ENCODE results near the gene MYO1D. TPM values are rescaled to one million over a fixed set of nuclear protein-coding genes. Genes with fewer than 3 reads are reported as not detected.

The MYO1D gene
- total RNA-seq, 1 donor from 2014 or later, result 12.9 TPM

DNA sequence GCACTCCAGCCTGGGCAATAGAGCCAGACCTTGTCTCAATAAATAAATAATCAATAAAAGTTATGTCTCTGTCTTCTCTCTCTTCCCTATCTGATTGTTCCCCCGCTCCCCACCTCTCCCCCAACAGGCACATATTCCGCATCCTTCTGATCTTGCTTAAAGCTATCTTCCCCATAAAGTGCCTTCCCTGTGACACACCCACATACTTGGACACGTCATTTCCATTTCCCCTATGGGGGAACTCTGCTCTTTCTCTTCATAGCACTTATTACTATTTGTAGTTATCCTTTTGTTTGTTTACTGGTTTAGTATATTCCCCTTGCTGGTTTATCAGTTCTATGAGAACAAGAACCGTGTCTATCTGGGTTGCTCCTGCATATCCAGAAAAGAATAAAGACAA is 14.9 kb downstream of the MYO1D start:
- Mint-ChIP-seq H3K27ac (no peak overlapping the region), H3K36me3 (ENCODE audit: low read depth) (no peaks in the 10 kb centered on the region), H3K9me3 (no peaks in the 10 kb centered on the region), H3K27me3 (peaks cover 12% of the 10 kb centered on the region), H3K4me3 (no peak overlapping the region), H3K4me1 (peaks cover 3% of the 10 kb centered on the region)
- intact Hi-C loops (cut with micrococcal nuclease), result loop anchor here (5.0 kb wide), 1 partner anchor 35 kb away; no protein-coding TSS in a partner anchor
- DNase-seq, result no peak

DNA sequence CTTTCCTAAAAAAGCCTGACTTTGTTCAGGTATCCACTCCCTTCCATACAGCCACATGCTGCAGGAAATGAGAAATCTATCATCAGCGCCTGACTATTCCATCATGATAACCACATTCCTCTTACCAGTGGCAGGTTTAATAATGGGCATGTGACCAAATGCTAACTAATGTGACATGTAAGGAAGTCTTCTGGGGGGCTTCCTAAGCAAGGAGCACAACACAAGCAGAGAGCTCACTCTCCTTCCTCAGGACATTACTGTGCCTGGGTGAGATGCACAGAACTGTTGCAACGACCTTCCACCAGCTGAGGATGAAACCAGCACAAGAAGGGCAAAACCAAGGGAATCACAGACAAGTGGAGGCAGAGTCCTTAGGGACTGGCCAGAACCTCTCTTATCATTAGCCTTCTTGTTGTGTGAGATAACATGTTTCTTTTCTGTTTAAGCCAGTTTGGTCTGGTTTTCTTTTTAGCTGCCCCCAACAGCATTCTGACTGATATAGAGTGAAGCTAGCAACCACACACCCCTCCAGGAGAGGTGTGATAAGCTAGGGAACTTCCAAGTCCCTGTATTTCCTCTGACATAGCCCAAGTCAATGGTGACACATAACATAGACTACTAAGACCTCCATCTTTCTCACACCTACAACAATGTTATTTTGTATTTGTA is 16.9 kb downstream of the MYO1D start:
- no peaks in the 10 kb centered on the region for H3K9me3 Mint-ChIP-seq
- intact Hi-C loops (cut with micrococcal nuclease), result loop anchor here (5.0 kb wide), 1 partner anchor 33 kb away; no protein-coding TSS in a partner anchor
- DNase-seq, result no peak
- no peak overlapping the region for H3K4me3 Mint-ChIP-seq
- H3K36me3 Mint-ChIP-seq (ENCODE audit: low read depth), result no peaks in the 10 kb centered on the region
- no peak overlapping the region for H3K27ac Mint-ChIP-seq
- H3K27me3 Mint-ChIP-seq, result peaks cover 6% of the 10 kb centered on the region
- peaks cover 3% of the 10 kb centered on the region for H3K4me1 Mint-ChIP-seq

DNA sequence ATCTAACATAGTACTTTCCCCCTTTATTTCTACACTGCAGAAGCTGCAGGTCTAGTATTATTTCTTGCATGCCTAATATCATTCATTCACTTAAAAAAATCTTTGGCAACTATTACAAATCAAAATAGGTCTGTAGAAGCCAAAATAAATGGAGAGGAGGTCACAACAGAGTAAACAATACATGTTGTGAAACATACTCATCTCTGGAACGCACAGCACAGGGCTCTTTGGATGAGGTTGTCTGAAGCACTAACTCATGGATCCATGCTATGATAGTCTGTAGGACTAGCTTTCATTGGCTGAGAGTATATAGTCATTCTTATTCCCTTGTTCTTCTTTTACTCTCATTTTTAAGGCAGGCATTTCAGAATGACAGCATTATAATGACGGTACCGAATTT is 21.3 kb downstream of the MYO1D start:
- Mint-ChIP-seq H3K4me3 (no peak overlapping the region), H3K36me3 (ENCODE audit: low read depth) (no peaks in the 10 kb centered on the region), H3K4me1 (peaks cover 3% of the 10 kb centered on the region), H3K9me3 (no peaks in the 10 kb centered on the region), H3K27me3 (peaks cover 19% of the 10 kb centered on the region), H3K27ac (no peak overlapping the region)
- DNase-seq, result no peak
- intact Hi-C loops (cut with micrococcal nuclease), result no loop called here

DNA sequence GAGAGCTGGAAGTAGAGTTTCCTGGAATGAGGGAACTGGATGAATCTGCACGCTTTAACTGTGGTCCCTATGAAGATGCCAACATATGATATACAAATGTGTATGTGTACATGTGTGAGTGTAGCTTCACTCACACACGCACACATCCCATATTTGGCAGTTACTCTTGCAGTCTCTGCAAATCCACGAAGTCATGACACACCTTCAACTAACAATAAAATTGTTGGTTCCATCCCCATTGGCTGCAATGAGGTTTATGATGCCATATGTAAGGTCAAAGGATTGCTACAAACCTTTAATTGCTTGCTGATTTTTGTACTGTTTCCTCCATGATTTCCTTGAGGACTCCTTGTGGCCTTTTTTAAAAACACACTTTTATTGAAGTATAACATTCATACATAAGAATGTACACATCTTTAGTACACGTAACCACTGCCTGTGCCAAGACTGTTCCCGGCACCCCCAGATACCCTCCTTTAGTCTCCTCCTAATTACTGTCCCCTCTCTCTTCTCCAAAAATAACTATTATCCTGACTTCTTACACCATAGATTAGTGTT is 22.0 kb downstream of the MYO1D start:
- Mint-ChIP-seq H3K4me3 (no peak overlapping the region), H3K9me3 (no peaks in the 10 kb centered on the region), H3K36me3 (ENCODE audit: low read depth) (no peaks in the 10 kb centered on the region), H3K27me3 (peaks cover 21% of the 10 kb centered on the region), H3K27ac (no peak overlapping the region), H3K4me1 (peaks cover under 1% of the 10 kb centered on the region)
- intact Hi-C loops (cut with micrococcal nuclease), result no loop called here
- no peak for DNase-seq

DNA sequence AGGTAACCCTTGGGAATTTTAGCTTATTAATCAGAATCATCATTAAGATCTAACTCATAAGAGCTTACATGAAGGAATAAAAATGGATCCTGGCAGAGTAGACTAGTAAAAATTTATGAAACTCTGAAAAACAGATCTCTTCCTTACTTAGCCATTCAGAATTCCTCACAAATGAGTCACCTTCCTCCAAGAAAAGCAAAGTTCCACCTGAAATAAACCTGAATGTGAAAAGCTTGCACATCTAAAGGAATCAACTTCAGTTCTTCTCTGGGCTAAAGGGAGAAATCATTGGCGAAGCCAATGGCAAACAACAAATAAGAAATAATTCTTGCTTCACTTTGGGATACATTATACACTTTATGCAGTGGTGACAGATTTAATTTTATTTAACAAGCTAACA is 22.7 kb downstream of the MYO1D start:
- H3K27ac Mint-ChIP-seq, result no peak overlapping the region
- H3K4me1 Mint-ChIP-seq, result no peaks in the 10 kb centered on the region
- no peak for DNase-seq
- no peak overlapping the region for H3K4me3 Mint-ChIP-seq
- peaks cover 21% of the 10 kb centered on the region for H3K27me3 Mint-ChIP-seq
- no peaks in the 10 kb centered on the region for H3K36me3 Mint-ChIP-seq (ENCODE audit: low read depth)
- intact Hi-C loops (cut with micrococcal nuclease), result no loop called here
- H3K9me3 Mint-ChIP-seq, result no peaks in the 10 kb centered on the region

DNA sequence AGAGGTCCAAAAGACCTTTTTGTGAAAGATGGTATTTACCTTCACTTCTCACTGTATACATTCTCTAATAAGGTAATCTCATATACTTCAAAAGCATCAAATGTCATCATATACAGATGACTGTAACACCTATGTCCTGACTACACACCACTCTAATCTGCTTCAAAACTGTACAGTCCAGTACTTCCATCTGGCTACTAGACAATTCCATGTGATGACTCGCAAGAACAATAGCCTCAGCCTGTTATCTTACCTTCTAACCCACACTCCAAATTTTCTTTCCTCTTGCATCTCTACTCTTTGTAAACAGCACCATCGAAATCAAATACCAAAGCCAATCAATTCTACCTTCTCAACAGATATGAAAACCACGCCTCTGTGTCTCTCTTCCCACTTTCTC is 24.1 kb downstream of the MYO1D start:
- Mint-ChIP-seq H3K4me1 (no peaks in the 10 kb centered on the region), H3K9me3 (no peaks in the 10 kb centered on the region)
- intact Hi-C loops (cut with micrococcal nuclease), result no loop called here

DNA sequence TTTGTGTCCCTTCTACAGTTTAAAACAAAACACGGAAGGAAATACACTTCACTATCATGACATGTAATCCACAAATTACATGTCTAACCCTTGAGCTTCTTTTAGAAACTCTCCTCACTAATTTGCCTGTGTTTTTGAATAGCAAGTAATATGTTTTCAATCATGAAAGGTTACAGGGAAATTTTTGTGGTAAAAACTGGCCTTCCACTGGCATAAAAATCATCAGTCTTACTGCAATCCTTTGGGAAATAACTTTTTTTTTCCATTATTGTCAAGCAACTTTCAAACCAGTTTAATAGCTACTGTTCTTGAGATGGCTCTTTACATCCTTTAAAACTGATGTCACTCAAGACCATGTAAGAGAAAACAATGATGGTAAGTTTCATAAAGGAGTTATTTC is 27.0 kb downstream of the MYO1D start:
- no peak for DNase-seq
- no peaks in the 10 kb centered on the region for H3K9me3 Mint-ChIP-seq
- H3K36me3 Mint-ChIP-seq (ENCODE audit: low read depth), result no peaks in the 10 kb centered on the region
- H3K4me1 Mint-ChIP-seq, result no peaks in the 10 kb centered on the region
- no peak overlapping the region for H3K4me3 Mint-ChIP-seq
- intact Hi-C loops (cut with micrococcal nuclease), result no loop called here
- peaks cover 19% of the 10 kb centered on the region for H3K27me3 Mint-ChIP-seq
- no peak overlapping the region for H3K27ac Mint-ChIP-seq

More for the DNA sequence above, 24.1 kb downstream of the MYO1D start:
- Mint-ChIP-seq H3K27ac (no peak overlapping the region), H3K36me3 (ENCODE audit: low read depth) (no peaks in the 10 kb centered on the region), H3K27me3 (peaks cover 21% of the 10 kb centered on the region), H3K4me3 (no peak overlapping the region)
- no peak for DNase-seq

DNA sequence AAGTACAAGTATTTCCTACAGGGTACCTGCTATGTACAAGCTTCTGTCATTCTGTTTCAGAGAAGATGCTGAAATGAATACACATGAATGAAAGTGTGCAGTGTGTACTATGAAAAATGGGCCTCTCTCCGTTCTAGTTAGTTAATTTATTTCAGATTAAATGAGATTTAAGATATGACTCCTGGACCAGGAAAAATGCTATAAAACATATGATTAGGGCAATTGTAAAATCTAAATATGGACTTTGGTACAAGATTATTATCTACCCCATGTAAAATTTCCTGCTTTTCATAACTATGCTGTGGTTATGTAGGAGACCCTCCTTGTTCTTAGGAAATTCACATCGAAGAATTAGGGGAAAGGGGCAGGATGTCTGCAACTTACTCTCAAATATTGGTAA is 28.9 kb downstream of the MYO1D start:
- Mint-ChIP-seq H3K27me3 (peaks cover 17% of the 10 kb centered on the region), H3K4me3 (no peak overlapping the region), H3K4me1 (no peaks in the 10 kb centered on the region), H3K9me3 (no peaks in the 10 kb centered on the region), H3K36me3 (ENCODE audit: low read depth) (no peaks in the 10 kb centered on the region), H3K27ac (no peak overlapping the region)
- intact Hi-C loops (cut with micrococcal nuclease), result no loop called here
- DNase-seq, result no peak

DNA sequence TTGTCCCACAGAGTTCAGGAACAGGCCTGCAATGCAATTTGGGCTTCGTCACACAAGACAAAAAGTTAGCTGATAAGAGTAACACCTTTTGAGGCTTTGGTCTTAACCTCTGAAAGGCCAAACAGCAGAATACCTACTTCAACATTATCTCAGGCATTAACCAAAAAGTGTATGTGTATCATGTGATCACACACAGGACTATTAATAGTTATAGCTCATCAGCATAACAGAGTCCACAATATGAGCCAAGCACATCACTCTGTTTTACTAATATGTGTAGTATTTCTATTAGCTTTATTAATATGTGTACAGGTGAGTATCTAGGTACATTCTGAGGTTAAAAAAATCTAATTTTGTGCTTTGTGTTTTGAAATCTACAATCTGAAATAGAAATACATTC is 30.8 kb downstream of the MYO1D start:
- Mint-ChIP-seq H3K4me1 (no peaks in the 10 kb centered on the region), H3K27me3 (peaks cover 16% of the 10 kb centered on the region), H3K9me3 (no peaks in the 10 kb centered on the region), H3K36me3 (ENCODE audit: low read depth) (no peaks in the 10 kb centered on the region), H3K27ac (no peak overlapping the region), H3K4me3 (no peak overlapping the region)
- intact Hi-C loops (cut with micrococcal nuclease), result no loop called here
- DNase-seq, result no peak

DNA sequence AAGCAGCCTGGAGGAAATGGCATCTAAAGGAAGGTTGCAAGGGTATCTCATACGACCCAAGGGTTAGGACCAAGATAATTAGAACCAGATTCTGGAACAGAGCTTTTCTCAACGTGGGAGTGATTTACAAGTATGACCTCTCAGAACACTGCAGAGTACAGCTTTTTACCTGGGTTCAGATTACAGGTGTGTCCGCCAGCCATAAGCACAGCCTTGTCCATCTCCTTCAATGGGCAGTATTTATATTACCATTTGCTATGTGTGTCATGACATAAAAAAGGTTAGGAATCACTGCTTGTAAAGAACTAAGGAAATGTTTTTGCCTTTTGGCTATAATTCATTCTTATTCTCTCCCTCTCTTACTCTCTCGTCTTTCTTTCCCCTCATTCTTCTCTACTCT is 36.7 kb downstream of the MYO1D start:
- H3K9me3 Mint-ChIP-seq, result no peaks in the 10 kb centered on the region
- no peak overlapping the region for H3K4me3 Mint-ChIP-seq
- H3K4me1 Mint-ChIP-seq, result no peaks in the 10 kb centered on the region
- intact Hi-C loops (cut with micrococcal nuclease), result no loop called here
- DNase-seq, result no peak
- no peaks in the 10 kb centered on the region for H3K36me3 Mint-ChIP-seq (ENCODE audit: low read depth)
- H3K27ac Mint-ChIP-seq, result no peak overlapping the region
- H3K27me3 Mint-ChIP-seq, result peaks cover 17% of the 10 kb centered on the region

DNA sequence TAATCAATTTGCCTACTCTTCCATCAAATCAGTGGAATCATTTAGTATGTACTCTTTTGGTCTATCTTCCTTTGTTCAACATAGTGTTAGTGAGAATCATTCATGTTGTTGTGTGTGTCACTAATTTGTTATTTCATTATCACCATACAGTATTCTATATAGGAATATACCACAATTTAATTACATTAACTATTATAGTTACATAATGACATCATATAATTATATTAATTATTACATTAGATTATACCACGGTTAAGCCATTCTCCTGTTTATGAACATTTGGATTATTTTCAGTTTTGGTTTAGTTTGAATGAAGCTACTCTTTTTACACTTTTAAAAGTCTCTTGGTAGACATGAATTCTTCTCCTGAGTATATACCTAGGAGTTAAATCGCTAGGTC is 40.4 kb downstream of the MYO1D start:
- Mint-ChIP-seq H3K27me3 (peaks cover 24% of the 10 kb centered on the region), H3K27ac (no peak overlapping the region)

DNA sequence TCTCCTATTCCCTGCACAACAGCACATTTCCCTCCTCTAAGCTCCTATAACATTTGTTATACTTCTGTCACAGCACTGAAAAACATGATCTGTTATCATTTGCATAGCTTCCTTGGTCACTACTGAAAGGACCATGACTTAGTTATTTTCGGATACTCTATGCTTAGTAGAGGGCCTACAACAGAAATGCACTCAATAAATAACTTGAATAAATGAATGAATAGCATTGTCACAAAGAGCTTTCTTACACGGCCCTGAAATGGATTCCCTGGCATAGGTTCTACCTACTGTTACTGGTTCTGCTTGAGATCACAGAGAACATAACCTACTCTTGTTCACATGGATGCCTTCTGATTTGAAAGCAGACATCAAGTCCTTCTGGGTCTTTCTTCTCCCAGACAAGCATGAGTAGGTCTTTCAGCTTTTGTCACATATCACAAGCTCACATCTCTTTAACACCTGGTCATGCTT is 41.6 kb downstream of the MYO1D start:
- Mint-ChIP-seq H3K27ac (no peak overlapping the region), H3K36me3 (ENCODE audit: low read depth) (no peaks in the 10 kb centered on the region), H3K9me3 (no peaks in the 10 kb centered on the region), H3K27me3 (peaks cover 17% of the 10 kb centered on the region), H3K4me3 (no peak overlapping the region), H3K4me1 (no peaks in the 10 kb centered on the region)
- DNase-seq, result no peak
- intact Hi-C loops (cut with micrococcal nuclease), result no loop called here

More for the DNA sequence above, 40.4 kb downstream of the MYO1D start:
- no peaks in the 10 kb centered on the region for H3K36me3 Mint-ChIP-seq (ENCODE audit: low read depth)
- H3K9me3 Mint-ChIP-seq, result no peaks in the 10 kb centered on the region
- H3K4me1 Mint-ChIP-seq, result no peaks in the 10 kb centered on the region
- no peak for DNase-seq
- intact Hi-C loops (cut with micrococcal nuclease), result no loop called here
- no peak overlapping the region for H3K4me3 Mint-ChIP-seq

DNA sequence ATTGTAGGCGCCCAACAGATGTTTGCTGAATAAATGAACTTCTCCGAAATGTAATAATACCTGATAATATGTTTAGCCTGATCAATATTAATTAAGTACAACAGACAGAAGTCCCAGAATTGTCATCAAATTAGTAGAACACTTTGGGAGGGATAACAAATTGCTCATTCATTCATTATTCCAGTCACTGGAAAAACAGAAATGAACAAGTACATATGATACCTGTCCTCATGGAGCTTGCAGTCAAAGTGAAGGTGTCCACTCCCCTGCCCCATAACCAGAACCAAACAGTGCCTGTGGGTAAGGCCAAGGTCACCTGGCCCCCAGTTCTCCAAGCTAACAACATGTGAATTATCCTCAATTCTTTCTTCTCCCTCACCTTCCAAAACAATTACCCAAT is 42.8 kb downstream of the MYO1D start:
- Mint-ChIP-seq H3K4me1 (no peaks in the 10 kb centered on the region), H3K36me3 (ENCODE audit: low read depth) (no peaks in the 10 kb centered on the region), H3K27me3 (peaks cover 17% of the 10 kb centered on the region), H3K9me3 (no peaks in the 10 kb centered on the region), H3K27ac (no peak overlapping the region), H3K4me3 (no peak overlapping the region)
- intact Hi-C loops (cut with micrococcal nuclease), result no loop called here
- no peak for DNase-seq

DNA sequence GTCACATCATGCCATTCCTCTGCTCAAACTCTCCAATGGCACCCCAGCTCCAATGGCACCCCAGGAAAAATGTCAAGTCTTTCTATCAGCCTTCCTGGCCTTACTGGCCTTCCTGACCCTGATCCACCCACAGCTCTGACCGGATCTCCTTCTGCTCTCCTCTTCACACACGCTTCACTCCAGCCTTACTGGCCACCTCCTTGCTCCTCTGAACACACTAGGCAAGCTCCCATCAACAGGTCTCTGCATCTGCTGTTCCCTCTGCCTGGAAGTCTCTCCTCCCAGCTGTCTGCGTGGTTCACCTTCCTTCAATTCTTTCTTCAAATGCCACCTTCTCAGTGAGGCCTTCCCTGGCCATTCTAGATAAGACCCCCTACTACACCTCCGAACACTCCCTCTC is 43.4 kb downstream of the MYO1D start:
- intact Hi-C loops (cut with micrococcal nuclease), result no loop called here
- Mint-ChIP-seq H3K36me3 (ENCODE audit: low read depth) (no peaks in the 10 kb centered on the region), H3K9me3 (no peaks in the 10 kb centered on the region), H3K27ac (no peak overlapping the region), H3K4me1 (peaks cover 3% of the 10 kb centered on the region), H3K4me3 (no peak overlapping the region), H3K27me3 (peaks cover 21% of the 10 kb centered on the region)
- no peak for DNase-seq

DNA sequence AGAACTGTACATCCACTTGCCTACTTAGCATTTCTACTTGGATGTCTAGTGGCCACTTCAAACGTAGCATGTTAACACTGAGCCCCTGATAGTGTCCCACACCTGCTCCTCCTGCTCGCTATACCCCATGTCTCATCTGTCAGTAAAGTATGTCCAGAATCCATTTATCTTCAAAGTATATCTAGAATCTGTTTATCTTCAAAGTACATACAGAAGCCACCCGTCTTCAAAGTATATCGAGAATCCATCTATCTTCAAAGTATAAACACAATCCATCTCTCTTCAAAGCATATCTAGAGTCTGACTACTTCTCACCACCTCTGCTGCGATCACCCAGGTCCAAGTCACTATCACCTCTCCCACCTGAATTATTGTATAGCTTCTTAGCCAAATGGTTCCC is 43.8 kb downstream of the MYO1D start:
- intact Hi-C loops (cut with micrococcal nuclease), result no loop called here
- Mint-ChIP-seq H3K36me3 (ENCODE audit: low read depth) (no peaks in the 10 kb centered on the region), H3K27me3 (peaks cover 19% of the 10 kb centered on the region), H3K4me3 (no peak overlapping the region), H3K27ac (no peak overlapping the region), H3K9me3 (no peaks in the 10 kb centered on the region), H3K4me1 (peaks cover 3% of the 10 kb centered on the region)
- no peak for DNase-seq

All from activated CD4-positive, alpha-beta T cell treated with anti-CD3 and anti-CD28 coated beads, Interleukin-2, amount 10 ng/mL, durations not matched to agents 24 days and 14 days (primary cell).